Gastroesophageal sphincter (tissue), 3 donors: ENCODE data around the gene SLC47A2.

ENCODE experiments used
- POLR2A ChIP-seq, 2 donors: fragments of 450-650 bp; IDR thresholded peaks; one replicate each; pipeline ENCODE4 v1.6.1; 2017; ENCODE audit warnings: antibody characterized with exemption in 2 of 2, mild to moderate bottlenecking in 2 of 2, moderate library complexity in 1 of 2
- TF ChIP-seq, protein P1 (sequence below), 4 experiments: fragments of 200-600 bp in 2 of 4; fragments of 450-650 bp in 2 of 4; sonication (generic) in 1 of 4; IDR thresholded peaks; one replicate each; pipeline ENCODE4 v1.5.1; 2017 to 2019; ENCODE audit warnings: antibody characterized with exemption in 4 of 4, mild to moderate bottlenecking in 2 of 4, moderate library complexity in 2 of 4

DNA sequence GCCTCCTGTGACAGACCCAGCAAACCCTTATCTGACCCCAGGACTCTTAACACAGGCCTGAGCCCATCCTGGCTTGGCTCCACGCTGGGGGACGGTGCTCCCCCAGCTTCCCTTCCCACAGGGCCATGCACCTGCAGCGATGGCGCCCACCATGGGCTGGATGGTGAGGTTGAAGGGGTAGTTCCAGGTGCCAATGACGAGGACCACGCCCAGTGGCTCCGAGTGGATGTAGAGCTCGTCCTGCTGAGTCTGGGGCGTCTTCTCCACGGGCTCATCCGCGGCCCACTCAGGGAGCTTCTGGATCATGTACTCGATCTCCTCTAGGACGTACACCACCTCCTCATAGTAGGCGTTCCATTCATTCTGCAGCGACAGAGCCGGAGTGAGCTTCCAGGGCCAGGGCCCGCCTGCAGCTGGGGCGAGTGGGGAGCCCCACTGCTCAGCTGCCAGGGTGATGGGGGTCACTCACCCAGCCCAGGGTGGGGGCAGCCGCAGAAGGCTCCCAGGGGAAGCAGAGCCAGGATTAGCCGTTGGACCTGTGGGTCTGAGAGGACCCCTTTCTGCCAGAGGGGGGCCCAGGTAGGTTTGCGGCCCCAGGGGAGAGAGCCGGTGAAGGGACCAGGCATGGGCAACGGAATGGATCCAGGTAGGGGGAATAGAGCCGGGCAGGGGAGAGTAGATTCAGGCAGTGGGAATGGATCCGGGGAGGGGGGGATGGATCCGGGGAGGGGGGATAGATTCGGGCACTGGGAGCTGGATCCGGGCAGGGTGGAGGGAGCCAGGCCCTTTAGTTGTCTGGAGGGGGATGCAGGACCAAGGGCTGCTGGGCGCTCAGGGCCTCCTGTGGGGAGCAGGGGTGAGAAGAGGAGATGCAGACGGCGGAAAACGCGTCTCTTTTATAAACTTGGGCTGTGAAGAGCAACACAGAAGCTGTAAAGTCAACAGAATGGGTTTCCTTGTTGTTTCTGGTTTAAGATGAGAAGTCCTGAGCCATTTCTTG lies 27.0 kb upstream of the SLC47A2 start:
- TF ChIP-seq POLR2A (IDR thresholded peaks at IDR 0.05), result no peak
- TF ChIP-seq, protein P1, sequence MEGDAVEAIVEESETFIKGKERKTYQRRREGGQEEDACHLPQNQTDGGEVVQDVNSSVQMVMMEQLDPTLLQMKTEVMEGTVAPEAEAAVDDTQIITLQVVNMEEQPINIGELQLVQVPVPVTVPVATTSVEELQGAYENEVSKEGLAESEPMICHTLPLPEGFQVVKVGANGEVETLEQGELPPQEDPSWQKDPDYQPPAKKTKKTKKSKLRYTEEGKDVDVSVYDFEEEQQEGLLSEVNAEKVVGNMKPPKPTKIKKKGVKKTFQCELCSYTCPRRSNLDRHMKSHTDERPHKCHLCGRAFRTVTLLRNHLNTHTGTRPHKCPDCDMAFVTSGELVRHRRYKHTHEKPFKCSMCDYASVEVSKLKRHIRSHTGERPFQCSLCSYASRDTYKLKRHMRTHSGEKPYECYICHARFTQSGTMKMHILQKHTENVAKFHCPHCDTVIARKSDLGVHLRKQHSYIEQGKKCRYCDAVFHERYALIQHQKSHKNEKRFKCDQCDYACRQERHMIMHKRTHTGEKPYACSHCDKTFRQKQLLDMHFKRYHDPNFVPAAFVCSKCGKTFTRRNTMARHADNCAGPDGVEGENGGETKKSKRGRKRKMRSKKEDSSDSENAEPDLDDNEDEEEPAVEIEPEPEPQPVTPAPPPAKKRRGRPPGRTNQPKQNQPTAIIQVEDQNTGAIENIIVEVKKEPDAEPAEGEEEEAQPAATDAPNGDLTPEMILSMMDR (IDR thresholded peaks at IDR 0.05), result no peak
